ENCODE results near the gene CLEC17A. TPM values are rescaled to one million over a fixed set of nuclear protein-coding genes. Genes with fewer than 3 reads are reported as not detected.

CLEC17A gene
- total RNA-seq, 6 experiments from 2014 or later = not detected

- ATAC-seq = no peak
- Histone ChIP-seq H3K27ac (no peak overlapping the region), H3K27me3 (no peaks in the 10 kb centered on the region), H3K4me1 (peaks cover 0 to 5% (median 0%) of the 10 kb centered on the region in 4 donors), H3K36me3 (peaks cover 0 to 16% (median 0%) of the 10 kb centered on the region in 4 donors), H3K9me3 (no peaks in the 10 kb centered on the region), H3K4me3 (no peak overlapping the region)
- TF ChIP-seq POLR2A (IDR thresholded peaks at IDR 0.05) = no peak
- TF ChIP-seq CTCF (IDR thresholded peaks at IDR 0.05) = no peak
- 91% methylated on average over 7 of the region's 22 CpGs for WGBS (ENCODE audit: insufficient coverage, low coverage, low lambda C conversion rate, missing lambda C conversion rate)
- DNase-seq = no peak
- intact Hi-C loops (cut with DNase I) = no loop called here
These were observed 17.6 kb upstream of the CLEC17A start for GRCh38 chr19:14565298-14565679.

- WGBS (ENCODE audit: insufficient coverage, low coverage, low lambda C conversion rate, missing lambda C conversion rate) = 80% methylated on average over 2 of the region's 31 CpGs
- intact Hi-C loops (cut with DNase I) = no loop called here
These were observed 16.8 kb upstream of the CLEC17A start for GRCh38 chr19:14565765-14566711.

GRCh38 chr19:14566712-14567077 is 16.2 kb upstream of the CLEC17A start:
- DNase-seq (no peak), ATAC-seq (no peak)
- TF ChIP-seq CTCF (IDR thresholded peaks at IDR 0.05) (no peak), POLR2A (IDR thresholded peaks at IDR 0.05) (no peak)
- no peaks in the 10 kb centered on the region for H3K27me3 ChIP-seq
- no peak overlapping the region for H3K27ac ChIP-seq
- H3K4me3 ChIP-seq = no peak overlapping the region
- no peaks in the 10 kb centered on the region for H3K9me3 ChIP-seq
- intact Hi-C loops (cut with DNase I) = no loop called here
- H3K4me1 ChIP-seq = peaks cover 0 to 8% (median 4%) of the 10 kb centered on the region in 4 donors
- WGBS (ENCODE audit: insufficient coverage, low coverage, low lambda C conversion rate, missing lambda C conversion rate) = no CpG with 5 or more reads among the region's 18 CpGs
- H3K36me3 ChIP-seq = peaks cover 0 to 16% (median 0%) of the 10 kb centered on the region in 4 donors

More at GRCh38 chr19:14565765-14566711, 16.8 kb upstream of the CLEC17A start:
- H3K4me3 ChIP-seq = no peak overlapping the region
- ATAC-seq (no peak), DNase-seq (no peak)
- peaks cover 0 to 16% (median 0%) of the 10 kb centered on the region in 4 donors for H3K36me3 ChIP-seq
- TF ChIP-seq POLR2A (IDR thresholded peaks at IDR 0.05) (no peak), CTCF (IDR thresholded peaks at IDR 0.05) (no peak)
- H3K9me3 ChIP-seq = no peaks in the 10 kb centered on the region
- peaks cover 0 to 6% (median 3%) of the 10 kb centered on the region in 4 donors for H3K4me1 ChIP-seq
- H3K27ac ChIP-seq = no peak overlapping the region
- H3K27me3 ChIP-seq = no peaks in the 10 kb centered on the region

GRCh38 chr19:14567079-14567478 is 15.8 kb upstream of the CLEC17A start:
- no peaks in the 10 kb centered on the region for H3K9me3 ChIP-seq
- peaks cover 0 to 16% (median 0%) of the 10 kb centered on the region in 4 donors for H3K36me3 ChIP-seq
- peaks cover 0 to 8% (median 4%) of the 10 kb centered on the region in 4 donors for H3K4me1 ChIP-seq
- WGBS (ENCODE audit: insufficient coverage, low coverage, low lambda C conversion rate, missing lambda C conversion rate) = 75% methylated on average over 2 of the region's 11 CpGs
- H3K27me3 ChIP-seq = no peaks in the 10 kb centered on the region
- no peak for ATAC-seq
- no peak for DNase-seq
- no peak for TF ChIP-seq CTCF (IDR thresholded peaks at IDR 0.05)
- no peak for TF ChIP-seq POLR2A (IDR thresholded peaks at IDR 0.05)
- no peak overlapping the region for H3K4me3 ChIP-seq
- intact Hi-C loops (cut with DNase I) = no loop called here
- H3K27ac ChIP-seq = no peak overlapping the region
